Endothelial cell of umbilical vein (primary cell): ENCODE data around the gene GPR18.

Experiments
- CTCF ChIP-seq, 2 donors: IDR thresholded peaks; 1 replicate in 1 of 2; 2 replicates in 1 of 2; pipeline ENCODE4 v1.5.1; 2011; ENCODE audit warnings: low read length in 2 of 2, mild to moderate bottlenecking in 2 of 2, moderate library complexity in 2 of 2, control low read depth in 1 of 2, inconsistent platforms in 1 of 2, low read depth in 1 of 2; ENCODE audit not compliant: insufficient read depth in 1 of 2; ENCODE audit errors: extremely low read depth in 1 of 2
- EZH2 ChIP-seq: IDR thresholded peaks from 2 replicates; pipeline ENCODE4 v1.6.1; 2012; ENCODE audit warnings: borderline replicate concordance, low read depth, mild to moderate bottlenecking, moderate library complexity, low read length, inconsistent platforms; ENCODE audit not compliant: severe bottlenecking
- JUN ChIP-seq: IDR thresholded peaks from 2 replicates; pipeline ENCODE4 v1.6.1; 2011; ENCODE audit warnings: borderline replicate concordance, low read depth; ENCODE audit not compliant: insufficient read length, insufficient read depth
- POLR2A ChIP-seq: IDR thresholded peaks from 2 replicates; pipeline ENCODE4 v1.6.1; 2012; ENCODE audit warnings: low read depth, mild to moderate bottlenecking, control low read depth, low read length
- POLR2AphosphoS5 ChIP-seq: IDR thresholded peaks from 2 replicates; pipeline ENCODE4 v1.6.1; 2012; ENCODE audit warnings: low read depth, mild to moderate bottlenecking, control low read depth, low read length, moderate library complexity; ENCODE audit not compliant: insufficient read depth

GRCh38 chr13:99207511-99207910, 50.7 kb downstream of the GPR18 start:
- TF ChIP-seq POLR2AphosphoS5: no peak
- no peak for TF ChIP-seq EZH2
- no peak for TF ChIP-seq CTCF (IDR thresholded peaks at IDR 0.05; ENCODE audit: extremely low read depth in 1 of 2, insufficient read depth in 1 of 2, low read depth in 1 of 2, low read length in 2 of 2)
- no peak for TF ChIP-seq POLR2A
- no peak for TF ChIP-seq JUN
